GM12892 (cell line): ENCODE measurements around the gene TMEM131.

ENCODE experiments used
- DNase-seq: peaks from one replicate; pipeline ENCODE4 v3.0.0; 2011; ENCODE audit not compliant: insufficient read length
- FAIRE-seq: peaks from 2 replicates; lab custom pipeline; 2011; peaks lifted over from hg19 to GRCh38; lab: Jason Lieb, UNC
- POLR2A ChIP-seq: IDR thresholded peaks from 2 replicates; pipeline ENCODE4 v1.6.1; 2011; ENCODE audit warnings: low read depth, low read length, control low read depth
- POLR2AphosphoS5 ChIP-seq: IDR thresholded peaks from 2 replicates; pipeline ENCODE4 v1.6.1; 2011; ENCODE audit warnings: low read depth, low read length, control low read depth
- TAF1 ChIP-seq: IDR thresholded peaks from 2 replicates; pipeline ENCODE4 v1.6.1; 2011; ENCODE audit warnings: low read depth, mild to moderate bottlenecking, control low read depth, low read length, borderline replicate concordance

Gene TMEM131

GRCh38 chr2:97769308-97769707 lies 226.4 kb downstream of the TMEM131 start:
- TF ChIP-seq POLR2AphosphoS5 (no peak), POLR2A (no peak), TAF1 (no peak)
- FAIRE-seq (no peak), DNase-seq (no peak)

- TF ChIP-seq POLR2A (no peak), TAF1 (no peak), POLR2AphosphoS5 (no peak)
- no peak for FAIRE-seq
- DNase-seq: no peak
Measured at GRCh38 chr2:97766567-97766966, 229.2 kb downstream of the TMEM131 start.

- no peak for DNase-seq
- TF ChIP-seq POLR2A: no peak
- TF ChIP-seq TAF1: no peak
- no peak for TF ChIP-seq POLR2AphosphoS5
- FAIRE-seq: no peak
Measured at GRCh38 chr2:97765933-97766332, 229.8 kb downstream of the TMEM131 start.

- FAIRE-seq (no peak), DNase-seq (no peak)
- no peak for TF ChIP-seq POLR2A
- no peak for TF ChIP-seq POLR2AphosphoS5
- TF ChIP-seq TAF1: no peak
Measured at GRCh38 chr2:97764559-97765263, 231.0 kb downstream of the TMEM131 start.

- FAIRE-seq (no peak), DNase-seq (no peak)
- TF ChIP-seq POLR2A: no peak
- no peak for TF ChIP-seq TAF1
- no peak for TF ChIP-seq POLR2AphosphoS5
Measured at GRCh38 chr2:97763176-97763845, 232.4 kb downstream of the TMEM131 start.

GRCh38 chr2:97761192-97761591 lies 234.6 kb downstream of the TMEM131 start:
- no peak for DNase-seq
- TF ChIP-seq TAF1 (no peak), POLR2A (no peak; the same call in 1 of the 2 replicates), POLR2AphosphoS5 (no peak)
- FAIRE-seq: no peak

- FAIRE-seq (no peak), DNase-seq (no peak)
- TF ChIP-seq TAF1: no peak
- no peak for TF ChIP-seq POLR2A
- TF ChIP-seq POLR2AphosphoS5: no peak
Measured at GRCh38 chr2:97760480-97761049, 235.2 kb downstream of the TMEM131 start.

GRCh38 chr2:97759727-97760407 lies 235.9 kb downstream of the TMEM131 start:
- DNase-seq (no peak), FAIRE-seq (no peak)
- TF ChIP-seq TAF1: no peak
- TF ChIP-seq POLR2A: no peak

- TF ChIP-seq POLR2AphosphoS5 (no peak), POLR2A (no peak), TAF1 (no peak)
- FAIRE-seq (no peak), DNase-seq (no peak)
Measured at GRCh38 chr2:97758131-97758705, 237.5 kb downstream of the TMEM131 start.

- TF ChIP-seq POLR2A (no peak), TAF1 (no peak), POLR2AphosphoS5 (no peak)
- no peak for FAIRE-seq
- no peak for DNase-seq
Measured at GRCh38 chr2:97757062-97757461, 238.7 kb downstream of the TMEM131 start.

GRCh38 chr2:97755491-97755890 lies 240.3 kb downstream of the TMEM131 start:
- TF ChIP-seq TAF1: no peak
- no peak for TF ChIP-seq POLR2A
- no peak for TF ChIP-seq POLR2AphosphoS5
- FAIRE-seq (no peak), DNase-seq (no peak)
